Measurements from ENCODE around the gene BEND6. TPM values are rescaled to one million over a fixed set of nuclear protein-coding genes. Genes with fewer than 3 reads are reported as not detected.

The BEND6 gene
- total and polyA plus RNA-seq, 2 of the 13 experiments (the other 11 are each of a cell fraction or from before 2014, with no cell fraction given) = 0.20 to 0.21 TPM

DNA sequence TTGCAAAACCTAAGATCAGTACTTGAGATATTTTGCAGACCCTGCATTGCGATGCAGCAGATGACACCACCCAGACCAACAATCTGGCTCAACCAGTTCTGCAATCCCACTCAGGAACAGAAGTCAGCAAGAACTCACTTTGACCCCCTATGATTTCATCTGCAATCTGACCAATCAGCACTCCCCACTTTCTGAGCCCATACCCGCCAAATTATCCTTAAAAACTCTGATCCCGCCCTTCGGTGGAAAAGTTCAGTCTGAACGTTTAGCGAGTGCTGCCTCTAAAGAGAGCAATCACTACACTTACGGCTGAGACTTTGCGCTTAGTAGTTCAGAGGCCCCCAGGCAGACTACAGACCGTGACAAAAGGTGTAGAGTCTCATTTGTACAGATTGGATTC lies 74.3 kb downstream of the BEND6 start:
- TF ChIP-seq, protein P1, sequence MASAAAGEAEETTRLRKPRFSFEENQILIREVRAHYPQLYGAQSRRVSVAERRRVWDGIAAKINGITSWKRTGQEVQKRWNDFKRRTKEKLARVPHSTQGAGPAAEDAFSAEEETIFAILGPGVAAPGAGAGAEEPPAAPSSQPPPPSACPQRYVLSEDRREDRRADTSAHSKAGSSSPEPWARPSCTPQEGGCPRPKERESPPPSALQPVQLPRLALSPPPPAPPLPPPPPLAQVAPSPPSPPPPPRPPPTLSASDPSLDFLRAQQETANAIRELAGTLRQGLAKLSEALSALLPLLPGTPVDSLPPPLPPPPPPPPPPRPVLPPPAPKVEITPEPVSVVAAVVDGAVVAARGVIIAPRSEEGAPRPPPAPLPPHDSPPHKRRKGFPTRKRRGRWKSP (CRISPR knock-in tag; IDR thresholded peaks at IDR 0.05) = 0 out of 2 replicates have a peak, but pooled peaks have one; percentile 32
- no peak for TF ChIP-seq BORCS8-MEF2B (CRISPR knock-in tag; IDR thresholded peaks at IDR 0.05)
- H3K4me1 ChIP-seq (ENCODE audit: insufficient read depth, low read length) = 0 out of 2 replicates have a peak, but pooled peaks cover 5% of the 10 kb centered on the region
- H3K4me3 ChIP-seq (replicated peaks in 1 of 3; ENCODE audit: insufficient read depth in 1 of 3, low read depth in 2 of 3, low read length in 3 of 3) = no peak overlapping the region
- no peaks in the 10 kb centered on the region for H3K36me3 ChIP-seq (replicated peaks in 1 of 2; ENCODE audit: control insufficient read depth in 1 of 2, insufficient read depth in 2 of 2, low read length in 2 of 2)
- WGBS (ENCODE audit: low lambda C conversion rate) = 42% methylated on average over 9 of the region's 9 CpGs
- BruUV-seq (replicated peaks) = no TSS peak
- H3K27me3 ChIP-seq (ENCODE audit: control insufficient read depth in 1 of 2, insufficient read depth in 2 of 2, low read length in 2 of 2) = peaks cover 0 to 5% of the 10 kb centered on the region in 2 experiments; a peak in 1 of 5 replicates
- peaks cover 5% of the 10 kb centered on the region for H3K9me3 ChIP-seq (ENCODE audit: low read length)
- H3K79me2 ChIP-seq (ENCODE audit: insufficient read depth, low read length) = no peaks in the 10 kb centered on the region
- FAIRE-seq (no peak), DNase-seq (ENCODE audit: low spot score) (no peak), ATAC-seq (peak; percentile 80)
- intact Hi-C loops (cut with micrococcal nuclease; ENCODE audit: unreplicated experiment) = loop anchor here (10.0 kb wide), 1 partner anchor 286 kb away; the partner anchor contains the start of gene PRIM2
- H3K4me2 ChIP-seq (ENCODE audit: low read depth, low read length) = peak overlapping the region; percentile 16; the same call in 1 of the 2 replicates
- no peak overlapping the region for H3K27ac ChIP-seq (ENCODE audit: extremely low read length, insufficient read depth, low read length)
- ChIA-PET CTCF (ENCODE audit: low intra/inter-chr PET ratio, low total read pairs) (no interaction called here), POLR2A (no interaction called here)
- H3K9ac ChIP-seq (ENCODE audit: insufficient read depth, low read depth, low read length) = no peak overlapping the region
- H2AFZ ChIP-seq (ENCODE audit: low read length) = no peak overlapping the region
- H4K20me1 ChIP-seq (ENCODE audit: insufficient read depth, low read length) = no peaks in the 10 kb centered on the region
- in situ Hi-C loops (cut with HindIII; ENCODE audit: extremely low pct_ligation_motif_present, low pct_unique_long_range_greater_than_20kb) = loop anchor here (25.0 kb wide), 1 partner anchor 283 kb away; the partner anchor contains the start of gene PRIM2

DNA sequence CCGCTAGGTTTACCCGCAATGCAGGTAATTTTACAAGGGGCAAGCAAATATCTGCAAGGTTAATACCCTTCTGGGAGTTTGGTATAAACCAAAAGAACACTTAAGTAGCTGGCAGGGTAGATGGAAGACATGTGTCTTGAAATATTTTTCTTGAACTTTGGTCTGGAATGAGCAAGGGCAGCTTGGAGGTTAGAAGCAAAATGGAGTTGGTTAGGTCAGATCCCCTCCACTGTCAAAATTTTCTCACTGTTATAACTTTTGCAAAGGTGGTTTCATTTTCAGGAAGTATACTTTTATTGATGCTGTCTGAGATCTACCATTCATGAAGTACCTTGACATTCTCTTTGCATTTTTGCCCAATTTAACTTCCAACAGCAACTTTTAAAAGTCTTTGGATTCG lies 78.3 kb downstream of the BEND6 start:
- ChIA-PET POLR2A (no interaction called here), CTCF (ENCODE audit: low intra/inter-chr PET ratio, low total read pairs) (no interaction called here)
- Histone ChIP-seq H3K9me3 (ENCODE audit: low read length) (no peaks in the 10 kb centered on the region), H3K79me2 (ENCODE audit: insufficient read depth, low read length) (no peaks in the 10 kb centered on the region), H3K27me3 (ENCODE audit: control insufficient read depth in 1 of 2, insufficient read depth in 2 of 2, low read length in 2 of 2) (peaks cover 0 to 10% of the 10 kb centered on the region in 2 experiments; a peak in 3 of 5 replicates), H3K4me3 (replicated peaks in 1 of 3; ENCODE audit: insufficient read depth in 1 of 3, low read depth in 2 of 3, low read length in 3 of 3) (no peak overlapping the region), H2AFZ (ENCODE audit: low read length) (no peak overlapping the region), H3K9ac (ENCODE audit: insufficient read depth, low read depth, low read length) (no peak overlapping the region), H4K20me1 (ENCODE audit: insufficient read depth, low read length) (no peaks in the 10 kb centered on the region), H3K4me2 (ENCODE audit: low read depth, low read length) (no peak overlapping the region), H3K4me1 (ENCODE audit: insufficient read depth, low read length) (0 out of 2 replicates have a peak, but pooled peaks cover 5% of the 10 kb centered on the region), H3K27ac (ENCODE audit: extremely low read length, insufficient read depth, low read length) (no peak overlapping the region), H3K36me3 (replicated peaks in 1 of 2; ENCODE audit: control insufficient read depth in 1 of 2, insufficient read depth in 2 of 2, low read length in 2 of 2) (no peaks in the 10 kb centered on the region)
- no TSS peak for BruUV-seq (replicated peaks)
- ATAC-seq = no peak
- in situ Hi-C loops (cut with HindIII; ENCODE audit: extremely low pct_ligation_motif_present, low pct_unique_long_range_greater_than_20kb) (loop anchor here (25.0 kb wide), 1 partner anchor 279 kb away; the partner anchor contains the start of gene PRIM2), intact Hi-C loops (cut with micrococcal nuclease; ENCODE audit: unreplicated experiment) (no loop called here)
- TF ChIP-seq RORA (CRISPR knock-in tag; IDR thresholded peaks at IDR 0.05) = no peak
- no peak for TF ChIP-seq ARNT2 (CRISPR knock-in tag; IDR thresholded peaks at IDR 0.05; ENCODE audit: low read depth)
- TF ChIP-seq, protein P2, sequence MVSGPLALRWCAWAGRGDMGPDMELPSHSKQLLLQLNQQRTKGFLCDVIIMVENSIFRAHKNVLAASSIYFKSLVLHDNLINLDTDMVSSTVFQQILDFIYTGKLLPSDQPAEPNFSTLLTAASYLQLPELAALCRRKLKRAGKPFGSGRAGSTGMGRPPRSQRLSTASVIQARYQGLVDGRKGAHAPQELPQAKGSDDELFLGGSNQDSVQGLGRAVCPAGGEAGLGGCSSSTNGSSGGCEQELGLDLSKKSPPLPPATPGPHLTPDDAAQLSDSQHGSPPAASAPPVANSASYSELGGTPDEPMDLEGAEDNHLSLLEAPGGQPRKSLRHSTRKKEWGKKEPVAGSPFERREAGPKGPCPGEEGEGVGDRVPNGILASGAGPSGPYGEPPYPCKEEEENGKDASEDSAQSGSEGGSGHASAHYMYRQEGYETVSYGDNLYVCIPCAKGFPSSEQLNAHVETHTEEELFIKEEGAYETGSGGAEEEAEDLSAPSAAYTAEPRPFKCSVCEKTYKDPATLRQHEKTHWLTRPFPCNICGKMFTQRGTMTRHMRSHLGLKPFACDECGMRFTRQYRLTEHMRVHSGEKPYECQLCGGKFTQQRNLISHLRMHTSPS (CRISPR knock-in tag; IDR thresholded peaks at IDR 0.05; ENCODE audit: low read depth) = no peak
- no peak for TF ChIP-seq KDM3A (CRISPR knock-in tag; IDR thresholded peaks at IDR 0.05; ENCODE audit: low read depth)
- TF ChIP-seq KDM5B (CRISPR knock-in tag; IDR thresholded peaks at IDR 0.05; ENCODE audit: borderline replicate concordance) = no peak
- 23% methylated on average over 3 of the region's 3 CpGs for WGBS (ENCODE audit: low lambda C conversion rate)
- no peak for DNase-seq (ENCODE audit: low spot score)
- no peak for FAIRE-seq
